Dedifferentiated amniotic fluid mesenchymal stem cell (primary cell): ENCODE data around the gene MTG1.
"Not testable (repeated sequence)": the region's sequence is repeated elsewhere in the genome, so short reads cannot be mapped to it uniquely, and the experiment has no call there.

Experiments used
- DNase-seq: peaks from one replicate; pipeline ENCODE4 v3.0.0-alpha.2; 2016; ENCODE audit errors: extremely low spot score

Gene MTG1

GRCh38 chr10:133400624-133401424 is 6.9 kb downstream of the MTG1 start:
- DNase-seq: no peak

GRCh38 chr10:133401500-133401899 is 7.5 kb downstream of the MTG1 start:
- DNase-seq: no peak

GRCh38 chr10:133401981-133402725 is 8.2 kb downstream of the MTG1 start:
- DNase-seq: no peak

GRCh38 chr10:133403359-133403758 is 9.4 kb downstream of the MTG1 start:
- DNase-seq: no peak

- no peak for DNase-seq
Observed at GRCh38 chr10:133403784-133404183, 9.8 kb downstream of the MTG1 start.

GRCh38 chr10:133405272-133405671 is 11.3 kb downstream of the MTG1 start:
- no peak for DNase-seq

- DNase-seq: no peak
Observed at GRCh38 chr10:133405844-133406527, 12.0 kb downstream of the MTG1 start.

- DNase-seq: no peak
Observed at GRCh38 chr10:133411523-133412380, 17.8 kb downstream of the MTG1 start.

- DNase-seq: no peak
Observed at GRCh38 chr10:133412381-133412711, 18.4 kb downstream of the MTG1 start.

GRCh38 chr10:133414401-133414800 is 20.4 kb downstream of the MTG1 start:
- DNase-seq: not testable (repeated sequence)

- no peak for DNase-seq
Observed at GRCh38 chr10:133415752-133416151, 21.8 kb downstream of the MTG1 start.

- DNase-seq: no peak
Observed at GRCh38 chr10:133418289-133418993, 24.5 kb downstream of the MTG1 start.

GRCh38 chr10:133419211-133419950 is 25.4 kb downstream of the MTG1 start:
- DNase-seq: no peak

- DNase-seq: no peak
Observed at GRCh38 chr10:133420028-133420427, 26.1 kb downstream of the MTG1 start.

GRCh38 chr10:133420579-133420978 is 26.6 kb downstream of the MTG1 start:
- DNase-seq: no peak

- DNase-seq: no peak
Observed at GRCh38 chr10:133421336-133422222, 27.6 kb downstream of the MTG1 start.

- no peak for DNase-seq
Observed at GRCh38 chr10:133422223-133422806, 28.4 kb downstream of the MTG1 start.

GRCh38 chr10:133422807-133423771 is 29.1 kb downstream of the MTG1 start:
- no peak for DNase-seq
